Measurements from ENCODE around the gene REV3L.

REV3L gene

DNA sequence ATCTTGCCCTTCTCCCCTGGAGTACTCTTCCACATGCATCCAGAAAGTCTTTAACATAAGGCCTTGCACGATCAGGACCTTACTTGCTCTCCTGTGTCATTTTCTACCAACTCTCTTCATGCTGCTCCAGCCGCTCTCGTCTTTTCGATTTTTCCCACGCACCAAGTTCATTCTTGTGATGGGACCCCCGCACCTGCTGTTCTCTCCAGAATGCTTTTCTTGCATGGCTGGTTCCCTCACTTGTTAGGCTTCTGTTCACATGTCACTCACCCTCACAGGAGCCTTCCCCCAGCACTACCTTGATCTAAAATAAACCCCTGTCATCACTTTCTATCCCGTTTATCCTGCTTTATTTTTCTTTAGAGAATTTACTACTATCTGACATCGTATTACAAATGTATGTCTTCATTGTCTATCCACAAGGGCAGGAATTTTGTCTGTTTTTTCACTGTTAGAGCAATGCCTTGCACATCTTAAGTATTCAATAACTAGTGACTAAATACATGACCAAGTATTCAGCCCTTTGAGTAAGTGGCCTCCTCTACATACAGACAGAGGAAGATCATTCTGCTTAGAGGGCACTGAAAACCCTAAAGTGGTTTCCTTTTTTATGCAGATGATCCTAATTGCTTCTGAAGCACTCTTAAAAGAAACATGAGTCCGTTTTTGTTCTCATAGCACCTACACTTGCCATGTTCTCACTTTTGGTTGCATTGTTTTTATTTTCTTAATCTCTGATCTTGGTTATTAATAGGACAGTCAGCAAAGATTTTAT, 228.8 kb downstream of the REV3L start:
- DNase-seq: no peak

DNA sequence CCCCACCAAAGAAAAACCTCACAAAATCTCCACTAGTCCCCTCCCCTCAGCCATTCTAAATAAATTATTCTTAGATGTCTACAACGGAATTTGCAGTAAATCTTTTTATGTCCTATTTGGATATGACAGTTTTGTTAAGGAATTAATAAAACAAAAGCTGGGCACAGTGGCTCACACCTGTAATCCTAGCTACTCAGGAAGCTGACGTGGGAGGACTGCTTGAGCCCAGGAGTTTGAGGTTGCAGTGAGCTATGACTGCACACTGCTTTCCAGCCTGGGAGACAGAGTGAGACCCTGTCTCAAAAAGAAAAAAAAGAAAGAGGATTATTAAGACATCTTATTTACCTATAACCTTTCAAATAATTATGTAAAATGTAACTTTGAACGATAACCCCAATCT, 230.3 kb downstream of the REV3L start:
- no peak for DNase-seq

- DNase-seq: no peak
These were observed 232.1 kb downstream of the REV3L start for GRCh38 chr6:111250791-111251354.
